ENCODE results near the gene RPP25. TPM values are rescaled to one million over a fixed set of nuclear protein-coding genes. Genes with fewer than 3 reads are reported as not detected.
A peak's percentile ranks its signal among the peaks of the same experiment; 100 is the strongest.

The RPP25 gene
- total RNA-seq, 2 experiments from 2014 or later, result 7.0 to 7.2 TPM

DNA sequence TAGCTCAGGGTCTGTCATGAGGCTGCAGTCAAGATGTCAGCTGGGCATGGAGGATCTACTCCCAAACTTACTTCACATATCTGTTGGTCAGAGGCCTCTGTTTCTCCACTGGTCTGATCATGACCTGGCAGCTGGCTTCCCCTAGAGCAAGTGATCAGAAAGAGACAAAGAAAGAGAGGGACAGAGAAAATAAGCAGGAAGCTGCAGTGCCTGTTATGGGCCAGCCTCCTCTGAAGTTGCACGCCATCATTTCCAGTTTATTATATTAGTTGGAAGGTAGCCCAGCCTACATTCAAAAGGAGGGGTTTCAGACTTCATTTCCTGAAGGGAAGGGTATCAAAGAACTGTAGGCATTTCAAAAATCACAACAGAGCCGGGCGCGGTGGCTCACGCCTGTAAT, 5.0 kb upstream of the RPP25 start:
- Mint-ChIP-seq H3K27ac (peak overlapping the region; percentile 67), H3K9me3 (no peaks in the 10 kb centered on the region), H3K4me3 (no peak overlapping the region), H3K4me1 (ENCODE audit: low read depth) (peaks cover 40% of the 10 kb centered on the region), H3K27me3 (peaks cover 35% of the 10 kb centered on the region), H3K36me3 (ENCODE audit: low read depth) (no peaks in the 10 kb centered on the region)
- no peak for DNase-seq
- TF ChIP-seq, protein P1, sequence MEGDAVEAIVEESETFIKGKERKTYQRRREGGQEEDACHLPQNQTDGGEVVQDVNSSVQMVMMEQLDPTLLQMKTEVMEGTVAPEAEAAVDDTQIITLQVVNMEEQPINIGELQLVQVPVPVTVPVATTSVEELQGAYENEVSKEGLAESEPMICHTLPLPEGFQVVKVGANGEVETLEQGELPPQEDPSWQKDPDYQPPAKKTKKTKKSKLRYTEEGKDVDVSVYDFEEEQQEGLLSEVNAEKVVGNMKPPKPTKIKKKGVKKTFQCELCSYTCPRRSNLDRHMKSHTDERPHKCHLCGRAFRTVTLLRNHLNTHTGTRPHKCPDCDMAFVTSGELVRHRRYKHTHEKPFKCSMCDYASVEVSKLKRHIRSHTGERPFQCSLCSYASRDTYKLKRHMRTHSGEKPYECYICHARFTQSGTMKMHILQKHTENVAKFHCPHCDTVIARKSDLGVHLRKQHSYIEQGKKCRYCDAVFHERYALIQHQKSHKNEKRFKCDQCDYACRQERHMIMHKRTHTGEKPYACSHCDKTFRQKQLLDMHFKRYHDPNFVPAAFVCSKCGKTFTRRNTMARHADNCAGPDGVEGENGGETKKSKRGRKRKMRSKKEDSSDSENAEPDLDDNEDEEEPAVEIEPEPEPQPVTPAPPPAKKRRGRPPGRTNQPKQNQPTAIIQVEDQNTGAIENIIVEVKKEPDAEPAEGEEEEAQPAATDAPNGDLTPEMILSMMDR (IDR thresholded peaks at IDR 0.05), result no peak
- ChIA-PET POLR2A (no interaction called here), CTCF (interaction anchor here (0.8 to 6.9 kb wide), 4 partner anchors 11 to 26 kb away, joined by 3 to 36 read pairs (median 4); no protein-coding TSS in a partner anchor)
- no peak for ATAC-seq
- intact Hi-C loops (cut with micrococcal nuclease), result no loop called here

DNA sequence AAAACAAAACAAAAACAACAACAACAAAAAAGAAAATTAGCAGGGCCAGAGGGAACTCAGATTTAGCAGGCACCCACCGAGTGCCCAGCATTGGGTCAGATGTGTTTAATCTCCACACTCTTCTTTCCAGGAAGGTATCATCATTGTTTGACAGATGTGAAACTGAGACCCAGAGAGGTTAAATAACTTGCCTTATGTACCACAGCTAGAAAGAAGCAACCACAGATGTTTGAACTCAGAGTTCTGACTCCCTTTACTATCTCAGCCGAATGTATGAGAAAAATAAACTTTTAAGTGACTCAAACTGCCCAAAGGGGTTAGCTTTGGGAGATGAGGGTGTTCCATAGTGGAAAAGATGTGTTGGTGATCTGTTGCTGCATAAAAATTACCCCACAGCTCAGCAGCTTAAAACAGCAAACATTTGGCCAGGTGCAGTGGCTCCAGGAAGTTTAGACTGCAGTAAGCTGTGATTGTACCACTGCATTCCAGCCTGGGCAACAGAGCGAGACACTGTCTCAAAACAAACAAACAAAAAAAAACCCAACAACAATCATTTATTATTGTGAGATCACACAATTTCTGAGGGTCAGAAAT, 4.5 kb upstream of the RPP25 start:
- no peaks in the 10 kb centered on the region for H3K36me3 Mint-ChIP-seq (ENCODE audit: low read depth)

DNA sequence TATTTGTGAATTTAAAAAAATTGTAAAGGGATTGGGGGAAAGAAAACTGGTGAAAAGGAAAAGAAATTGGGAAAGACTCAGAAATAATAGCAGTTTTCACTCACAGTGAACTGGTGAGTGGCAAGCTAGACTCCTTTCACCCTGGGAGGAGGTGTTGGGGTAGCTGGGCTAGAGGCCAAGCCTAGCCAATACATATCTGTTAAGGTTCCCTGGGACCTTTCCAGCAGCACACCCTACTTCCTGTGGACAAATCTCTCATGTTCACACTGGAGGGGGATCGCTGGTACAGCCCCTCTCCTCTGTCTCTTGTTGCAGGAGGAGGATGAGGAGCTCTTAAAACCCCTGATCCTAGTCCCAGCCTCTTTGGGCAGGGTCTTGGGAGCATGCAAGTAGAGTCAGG, 3.7 kb upstream of the RPP25 start:
- H3K36me3 Mint-ChIP-seq (ENCODE audit: low read depth), result no peaks in the 10 kb centered on the region
- no peak for DNase-seq
- POLR2A ChIA-PET, result interaction anchor here (0.7 kb wide), 1 partner anchor 22 kb away, joined by 3 read pairs; no protein-coding TSS in a partner anchor
- no peak overlapping the region for H3K27ac Mint-ChIP-seq
- CTCF ChIA-PET, result interaction anchor here (0.8 to 6.9 kb wide), 5 partner anchors 10 to 244 kb away, joined by 4 to 36 read pairs (median 4); no protein-coding TSS in a partner anchor
- H3K27me3 Mint-ChIP-seq, result peaks cover 35% of the 10 kb centered on the region
- intact Hi-C loops (cut with micrococcal nuclease), result no loop called here
- no peaks in the 10 kb centered on the region for H3K9me3 Mint-ChIP-seq
- no peak overlapping the region for H3K4me3 Mint-ChIP-seq
- H3K4me1 Mint-ChIP-seq (ENCODE audit: low read depth), result peaks cover 44% of the 10 kb centered on the region
- TF ChIP-seq, protein P1 (IDR thresholded peaks at IDR 0.05), result no peak
- no peak for ATAC-seq

More for the DNA sequence above, 4.5 kb upstream of the RPP25 start:
- peak overlapping the region; percentile 67 for H3K27ac Mint-ChIP-seq
- no peaks in the 10 kb centered on the region for H3K9me3 Mint-ChIP-seq
- ATAC-seq, result peak; percentile 55
- TF ChIP-seq, protein P1 (IDR thresholded peaks at IDR 0.05), result no peak
- POLR2A ChIA-PET, result no interaction called here
- CTCF ChIA-PET, result interaction anchor here (0.8 to 6.9 kb wide), 5 partner anchors 11 to 243 kb away, joined by 3 to 36 read pairs (median 4); no protein-coding TSS in a partner anchor
- intact Hi-C loops (cut with micrococcal nuclease), result no loop called here
- H3K4me3 Mint-ChIP-seq, result no peak overlapping the region
- peaks cover 35% of the 10 kb centered on the region for H3K27me3 Mint-ChIP-seq
- peak; percentile 41 for DNase-seq
- peaks cover 40% of the 10 kb centered on the region for H3K4me1 Mint-ChIP-seq (ENCODE audit: low read depth)

DNA sequence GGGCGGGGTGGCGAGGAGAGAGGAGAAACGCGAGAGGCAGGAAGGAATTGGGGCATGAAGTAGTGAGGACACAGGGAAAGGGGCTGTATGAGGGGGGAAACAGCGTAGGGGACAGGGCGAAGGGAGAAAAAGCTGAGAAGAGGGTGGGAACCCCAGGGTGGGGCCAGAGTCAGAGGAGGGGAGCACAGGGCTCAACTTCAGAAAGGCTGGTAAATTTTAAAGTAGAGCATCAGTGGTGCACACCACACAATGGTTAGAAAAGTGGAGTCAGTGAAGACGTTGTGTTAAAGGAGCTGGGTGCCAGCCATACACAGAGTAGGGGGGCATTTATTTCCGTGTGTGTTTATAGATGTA, 3.0 kb upstream of the RPP25 start:
- peaks cover 35% of the 10 kb centered on the region for H3K27me3 Mint-ChIP-seq
- H3K4me1 Mint-ChIP-seq (ENCODE audit: low read depth), result peaks cover 51% of the 10 kb centered on the region
- intact Hi-C loops (cut with micrococcal nuclease), result no loop called here

More for the DNA sequence above, 3.0 kb upstream of the RPP25 start:
- no peaks in the 10 kb centered on the region for H3K9me3 Mint-ChIP-seq
- TF ChIP-seq, protein P1 (IDR thresholded peaks at IDR 0.05), result no peak
- ChIA-PET POLR2A (interaction anchor here (0.7 kb wide), 1 partner anchor 21 kb away, joined by 3 read pairs; no protein-coding TSS in a partner anchor), CTCF (interaction anchor here (0.8 to 6.9 kb wide), 4 partner anchors 9 to 245 kb away, joined by 4 to 36 read pairs (median 4); no protein-coding TSS in a partner anchor)
- no peaks in the 10 kb centered on the region for H3K36me3 Mint-ChIP-seq (ENCODE audit: low read depth)
- DNase-seq (no peak), ATAC-seq (no peak)
- no peak overlapping the region for H3K4me3 Mint-ChIP-seq
- H3K27ac Mint-ChIP-seq, result no peak overlapping the region

All from activated CD8-positive, alpha-beta T cell treated with anti-CD3 and anti-CD28 coated beads for 36 hours (primary cell).